IMR-90 (cell line): ENCODE data around the gene SF3B2. TPM values are rescaled to one million over a fixed set of nuclear protein-coding genes. Genes with fewer than 3 reads are reported as not detected.

Experiments
- ATAC-seq: fragments of 200-7000 bp; cut with Tn5 transposase; 2 replicates; pipeline ENCODE4 v1.9.1; 2020; ENCODE audit warnings: low read depth, mild to moderate bottlenecking, moderate library complexity
- BruUV-seq: library from RNA; stranded (reverse); fragments of 400-500 nt; replicated peaks from 2 replicates; lab custom pipeline; 2021; lab: Mats Ljungman, UMichigan
- CTCF ChIA-PET: fragments of 300-600 bp; formaldehyde crosslinking; extraction: SDS; loops from one replicate; lab custom pipeline; 2021; ENCODE audit warnings: antibody characterized with exemption; lab: Yijun Ruan, JAX
- POLR2A ChIA-PET: fragments of 300-600 bp; sonication (Branson Sonifier 250); formaldehyde crosslinking; loops from one replicate; lab custom pipeline; 2022; ENCODE audit warnings: antibody characterized with exemption; ENCODE audit not compliant: unreplicated experiment; lab: Charles Lee
- DNase-seq: peaks from one replicate; pipeline ENCODE4 v3.0.0; 2013
- H2AFZ ChIP-seq: replicated peaks from 2 replicates; pipeline ENCODE3; 2013; ENCODE audit warnings: low read length, mild to moderate bottlenecking; ENCODE audit not compliant: poor library complexity
- H2AK5ac ChIP-seq: 2 replicates; pipeline ENCODE4 v1.6.1; 2013; ENCODE audit warnings: low read depth, low read length, inconsistent platforms
- H2AK9ac ChIP-seq: replicated peaks from 2 replicates; pipeline ENCODE3; 2013; ENCODE audit warnings: mild to moderate bottlenecking, low read depth, low read length, moderate library complexity; ENCODE audit not compliant: poor library complexity
- H2BK120ac ChIP-seq: 2 replicates; pipeline ENCODE4 v1.6.1; 2013; ENCODE audit warnings: low read depth, low read length, inconsistent platforms
- H2BK15ac ChIP-seq: 3 replicates; pipeline ENCODE4 v1.6.1; 2013; ENCODE audit warnings: low read depth, low read length, inconsistent platforms
- H2BK20ac ChIP-seq: 2 replicates; pipeline ENCODE4 v1.6.1; 2013; ENCODE audit warnings: low read depth, mild to moderate bottlenecking, inconsistent platforms, low read length, moderate library complexity
- H2BK5ac ChIP-seq: 2 replicates; pipeline ENCODE4 v1.6.1; 2013; ENCODE audit warnings: mild to moderate bottlenecking, low read depth, low read length, inconsistent platforms; ENCODE audit not compliant: poor library complexity, severe bottlenecking
- H3K14ac ChIP-seq: replicated peaks from 2 replicates; pipeline ENCODE4 v1.6.1; 2013; ENCODE audit warnings: low read depth, low read length, inconsistent platforms
- H3K18ac ChIP-seq: 2 replicates; pipeline ENCODE4 v1.6.1; 2013; ENCODE audit warnings: low read depth, low read length, control low read depth
- H3K23ac ChIP-seq: 2 replicates; pipeline ENCODE4 v1.6.1; 2013; ENCODE audit warnings: low read depth, low read length, inconsistent platforms
- H3K27ac ChIP-seq: 2 replicates; pipeline ENCODE4 v1.5.1; 2013; ENCODE audit warnings: mild to moderate bottlenecking, control low read depth, low read length; ENCODE audit not compliant: insufficient read depth
- H3K27me3 ChIP-seq: 2 replicates; pipeline ENCODE4 v1.6.1; 2013; ENCODE audit warnings: low read length; ENCODE audit not compliant: control insufficient read depth, insufficient read depth
- H3K36me3 ChIP-seq: 2 replicates; pipeline ENCODE4 v1.6.1; 2013; ENCODE audit warnings: low read length, mixed read lengths; ENCODE audit not compliant: control insufficient read depth, insufficient read depth
- H3K4ac ChIP-seq: 2 replicates; pipeline ENCODE4 v1.6.1; 2013; ENCODE audit warnings: low read depth, low read length, inconsistent platforms
- H3K4me1 ChIP-seq: 2 replicates; pipeline ENCODE4 v1.6.1; 2013; ENCODE audit warnings: low read length, mixed read lengths; ENCODE audit not compliant: control insufficient read depth, insufficient read depth
- H3K4me2 ChIP-seq: 2 replicates; pipeline ENCODE4 v1.6.1; 2013; ENCODE audit warnings: low read depth, mild to moderate bottlenecking, control low read depth, low read length, moderate library complexity
- H3K4me3 ChIP-seq: 2 replicates; pipeline ENCODE4 v1.5.1; 2013; ENCODE audit warnings: low read depth, mild to moderate bottlenecking, control low read depth, low read length, moderate library complexity; ENCODE audit not compliant: insufficient read depth
- H3K56ac ChIP-seq: 2 replicates; pipeline ENCODE4 v1.6.1; 2013; ENCODE audit warnings: low read length, inconsistent platforms; ENCODE audit not compliant: insufficient read depth; ENCODE audit errors: extremely low read depth
- H3K79me1 ChIP-seq, 2 experiments: 2 replicates each; pipeline ENCODE4 v1.6.1; 2013; ENCODE audit warnings: low read length in 2 of 2, inconsistent platforms in 1 of 2, low read depth in 1 of 2
- H3K9ac ChIP-seq: 2 replicates; pipeline ENCODE4 v1.6.1; 2013; ENCODE audit warnings: low read depth, low read length, control low read depth
- H3K9me1 ChIP-seq: 2 replicates; pipeline ENCODE4 v1.6.1; 2013; ENCODE audit warnings: low read length, inconsistent platforms; ENCODE audit not compliant: insufficient read depth
- H3K9me3 ChIP-seq: 2 replicates; pipeline ENCODE4 v1.6.1; 2013; ENCODE audit warnings: low read length; ENCODE audit not compliant: control insufficient read depth, insufficient read depth
- H4K20me1 ChIP-seq: 2 replicates; pipeline ENCODE4 v1.6.1; 2013; ENCODE audit warnings: low read length, inconsistent platforms; ENCODE audit not compliant: insufficient read depth
- H4K5ac ChIP-seq: 2 replicates; pipeline ENCODE4 v1.6.1; 2013; ENCODE audit warnings: mild to moderate bottlenecking, low read depth, low read length, control low read depth
- H4K8ac ChIP-seq, 2 experiments: 2 replicates each; pipeline ENCODE4 v1.6.1; 2013; ENCODE audit warnings: low read depth in 2 of 2, low read length in 2 of 2, control low read depth in 1 of 2, inconsistent platforms in 1 of 2
- H4K91ac ChIP-seq: 2 replicates; pipeline ENCODE4 v1.6.1; 2013; ENCODE audit warnings: low read depth, low read length, inconsistent platforms; ENCODE audit not compliant: insufficient read depth
- CHD1 ChIP-seq: IDR thresholded peaks from 2 replicates; pipeline ENCODE4 v1.6.1; 2012; ENCODE audit warnings: low read depth, low read length, improper control_type of control experiment
- CTCF ChIP-seq: conservative IDR thresholded peaks from 2 replicates; pipeline ENCODE4 v1.5.1; 2012; ENCODE audit warnings: mild to moderate bottlenecking, low read depth, low read length, improper control_type of control experiment
- FOS ChIP-seq: fragments of 150-350 bp; IDR thresholded peaks from 2 replicates; pipeline ENCODE4 v1.6.1; 2016; ENCODE audit warnings: low read depth, low read length
- MAZ ChIP-seq: IDR thresholded peaks from 2 replicates; pipeline ENCODE4 v1.6.1; 2012; ENCODE audit warnings: low read depth, mild to moderate bottlenecking, low read length, improper control_type of control experiment, moderate library complexity, borderline replicate concordance
- MXI1 ChIP-seq: IDR thresholded peaks from 2 replicates; pipeline ENCODE4 v1.6.1; 2012; ENCODE audit warnings: low read depth, mild to moderate bottlenecking, low read length, moderate library complexity, borderline replicate concordance
- NFE2L2 ChIP-seq: fragments of 150-350 bp; IDR thresholded peaks from 2 replicates; pipeline ENCODE4 v1.6.1; 2016; ENCODE audit warnings: low read depth, mild to moderate bottlenecking, low read length
- RAD21 ChIP-seq: IDR thresholded peaks from 2 replicates; pipeline ENCODE4 v1.6.1; 2012; ENCODE audit warnings: low read length, improper control_type of control experiment
- RFX5 ChIP-seq: IDR thresholded peaks from 2 replicates; pipeline ENCODE4 v1.8.0; 2012; ENCODE audit warnings: low read depth, mild to moderate bottlenecking, low read length, moderate library complexity
- USF2 ChIP-seq: fragments of 150-350 bp; IDR thresholded peaks from 2 replicates; pipeline ENCODE4 v1.6.1; 2017; ENCODE audit warnings: mild to moderate bottlenecking, antibody characterized with exemption, low read length, low read depth
- whole genome bisulfite sequencing, 2 experiments: methylation state at CpG; one replicate each; pipeline versions ENCODE4 v1.1.5 to v1.1.7; 2013; ENCODE audit warnings: missing lambda C conversion rate in 2 of 2; ENCODE audit not compliant: insufficient read length in 1 of 2; ENCODE audit errors: extremely low coverage in 2 of 2; 5-methylcytosine and 5-hydroxymethylcytosine counted together
- dilution Hi-C: fragments of 300-500 bp; cut with HindIII; formaldehyde crosslinking; loops from one replicate; pipeline ENCODE4 v1.14.3; 2018; ENCODE audit warnings: low sequenced_read_pairs; ENCODE audit not compliant: unreplicated experiment
- in situ Hi-C: fragments of 300-500 bp; cut with MboI; formaldehyde crosslinking; loops from 3 replicates; pipeline ENCODE4 v1.14.3; 2019; ENCODE audit warnings: low sequenced_read_pairs, inconsistent platforms, mixed read lengths
- intact Hi-C: fragments of 100-400 bp; cut with micrococcal nuclease; formaldehyde crosslinking; loops from 2 replicates; pipeline ENCODE4 v1.10.0; 2022
- polyA plus RNA-seq, 3 experiments: library from polyadenylated mRNA; depleted of rRNA; stranded (reverse); fragments of >200 nt; gene quantifications; 2 replicates each; pipeline ENCODE4 v1.2.3, GENCODE V29; 2012; ENCODE audit warnings: low replicate concordance in 1 of 3
- total RNA-seq: library from RNA; depleted of rRNA; stranded (reverse); fragments of >200 nt; gene quantifications from 2 replicates; pipeline ENCODE4 v1.2.3, GENCODE V29; 2012

SF3B2 gene
- total and polyA plus RNA-seq, 2 of the 4 experiments (the other 2 are of a cell fraction), result 120 to 122 TPM

- TF ChIP-seq CHD1 (no peak), RFX5 (no peak)
Observed at GRCh38 chr11:66004186-66004585, 48.0 kb upstream of the SF3B2 start (continued).

GRCh38 chr11:66006134-66006890 lies 45.9 kb upstream of the SF3B2 start:
- Histone ChIP-seq H2BK120ac (no peak overlapping the region), H3K36me3 (peaks cover 7% of the 10 kb centered on the region; the same call in 1 of the 2 replicates), H3K27ac (no peak overlapping the region), H3K18ac (no peak overlapping the region), H2BK20ac (no peak overlapping the region), H2BK5ac (no peak overlapping the region), H4K20me1 (peaks cover 6% of the 10 kb centered on the region), H2AFZ (no peak overlapping the region), H4K91ac (no peak overlapping the region), H3K4me2 (no peak overlapping the region), H3K4me3 (no peak overlapping the region), H3K9me3 (no peaks in the 10 kb centered on the region), H4K8ac (no peak overlapping the region), H3K4ac (no peak overlapping the region), H2AK5ac (peak overlapping the region; percentile 9; the same call in 1 of the 2 replicates), H2AK9ac (peak overlapping the region; percentile 26), H3K56ac (no peak overlapping the region), H4K5ac (no peak overlapping the region), H3K27me3 (peaks cover 4% of the 10 kb centered on the region), H3K14ac (no peak overlapping the region), H2BK15ac (no peak overlapping the region), H3K9ac (no peak overlapping the region), H3K9me1 (no peaks in the 10 kb centered on the region), H3K23ac (no peak overlapping the region), H3K4me1 (no peaks in the 10 kb centered on the region; the same call in none of the 2 replicates), H3K79me1 (peaks cover 14 to 23% of the 10 kb centered on the region in 2 experiments)
- dilution Hi-C loops (no loop called here), intact Hi-C loops (no loop called here), in situ Hi-C loops (no loop called here)
- ChIA-PET CTCF (interaction anchor here (1.0 kb wide), 1 partner anchor 38 kb away, joined by 3 read pairs; no protein-coding TSS in a partner anchor), POLR2A (no interaction called here)
- BruUV-seq, result no TSS peak
- ATAC-seq, result no peak
- no peak for DNase-seq
- TF ChIP-seq RAD21 (no peak), MXI1 (no peak), CHD1 (no peak), MAZ (no peak), CTCF (no peak), FOS (no peak), USF2 (no peak), NFE2L2 (no peak)
- 76% methylated on average over 9 of the region's 13 CpGs; no CpG with 5 or more reads in 1 of the 2 experiments for WGBS, 2 experiments
